ENCODE data around the gene KATNIP. TPM values are rescaled to one million over a fixed set of nuclear protein-coding genes. Genes with fewer than 3 reads are reported as not detected.

The KATNIP gene
- total RNA-seq, 1 donor from 2014 or later: 17.3 TPM

- no peak for DNase-seq (ENCODE audit: low read depth, low spot score)
Measured at GRCh38 chr16:27582883-27583282, 32.9 kb downstream of the KATNIP start.

GRCh38 chr16:27583634-27584033 lies 33.7 kb downstream of the KATNIP start:
- no peak for DNase-seq (ENCODE audit: low read depth, low spot score)

- no peak for DNase-seq (ENCODE audit: low read depth, low spot score)
Measured at GRCh38 chr16:27585200-27585599, 35.3 kb downstream of the KATNIP start.

GRCh38 chr16:27586711-27587110 lies 36.8 kb downstream of the KATNIP start:
- no peak for DNase-seq (ENCODE audit: low read depth, low spot score)

GRCh38 chr16:27588057-27588456 lies 38.1 kb downstream of the KATNIP start:
- DNase-seq (ENCODE audit: low read depth, low spot score): no peak

GRCh38 chr16:27591837-27592236 lies 41.9 kb downstream of the KATNIP start:
- DNase-seq (ENCODE audit: low read depth, low spot score): no peak

GRCh38 chr16:27595475-27595874 lies 45.5 kb downstream of the KATNIP start:
- no peak for DNase-seq (ENCODE audit: low read depth, low spot score)

GRCh38 chr16:27595993-27596392 lies 46.0 kb downstream of the KATNIP start:
- no peak for DNase-seq (ENCODE audit: low read depth, low spot score)

GRCh38 chr16:27596411-27596810 lies 46.5 kb downstream of the KATNIP start:
- no peak for DNase-seq (ENCODE audit: low read depth, low spot score)

GRCh38 chr16:27597361-27597760 lies 47.4 kb downstream of the KATNIP start:
- no peak for DNase-seq (ENCODE audit: low read depth, low spot score)

GRCh38 chr16:27598220-27598619 lies 48.3 kb downstream of the KATNIP start:
- no peak for DNase-seq (ENCODE audit: low read depth, low spot score)

- DNase-seq (ENCODE audit: low read depth, low spot score): no peak
Measured at GRCh38 chr16:27598931-27599565, 49.1 kb downstream of the KATNIP start.

GRCh38 chr16:27599606-27600005 lies 49.7 kb downstream of the KATNIP start:
- no peak for DNase-seq (ENCODE audit: low read depth, low spot score)

Other genes starting within 250 kb of the KATNIP start
- gene IL4R, start 236.2 kb upstream of the KATNIP start, total RNA-seq: 33.2 and 52.3 TPM in 2 replicates
- gene IL21R, start 148.0 kb upstream of the KATNIP start, total RNA-seq: 0.04 and 0.07 TPM in 2 replicates
- gene GTF3C1, start 231 bp upstream of the KATNIP start, total RNA-seq: 73.2 and 95.3 TPM in 2 replicates